ENCODE results near the gene PTGER4.
"Not testable (repeated sequence)": the region's sequence is repeated elsewhere in the genome, so short reads cannot be mapped to it uniquely, and the experiment has no call there.

Gene PTGER4

GRCh38 chr5:40716000-40716399 is 36.3 kb downstream of the PTGER4 start:
- Histone ChIP-seq H3K9ac (no peak overlapping the region), H3K4me2 (no peak overlapping the region), H4K20me1 (ENCODE audit: insufficient read depth) (no peaks in the 10 kb centered on the region), H3K4me1 (ENCODE audit: low read depth, poor library complexity, severe bottlenecking) (peaks cover 19% of the 10 kb centered on the region), H3K4me3 (IDR thresholded peaks at IDR 0.05; ENCODE audit: insufficient read depth, low read depth, low read length) (no peak overlapping the region), H3K27me3 (ENCODE audit: insufficient read depth, low read depth) (no peaks in the 10 kb centered on the region), H3K79me2 (ENCODE audit: insufficient read depth, low read depth) (no peaks in the 10 kb centered on the region), H3K36me3 (ENCODE audit: insufficient read depth) (no peaks in the 10 kb centered on the region), H3K27ac (no peak overlapping the region), H2AFZ (ENCODE audit: low read depth) (no peak overlapping the region)
- no peak for TF ChIP-seq CTCF (conservative IDR thresholded peaks at IDR 0.05; ENCODE audit: low read depth, low read length)

GRCh38 chr5:40716590-40716989 is 36.9 kb downstream of the PTGER4 start:
- no peak overlapping the region for H2AFZ ChIP-seq (ENCODE audit: low read depth)
- H3K27me3 ChIP-seq (ENCODE audit: insufficient read depth, low read depth): no peaks in the 10 kb centered on the region
- no peaks in the 10 kb centered on the region for H3K79me2 ChIP-seq (ENCODE audit: insufficient read depth, low read depth)
- no peak for TF ChIP-seq CTCF (conservative IDR thresholded peaks at IDR 0.05; ENCODE audit: low read depth, low read length)
- H3K4me1 ChIP-seq (ENCODE audit: low read depth, poor library complexity, severe bottlenecking): peaks cover 19% of the 10 kb centered on the region
- no peak overlapping the region for H3K4me3 ChIP-seq (IDR thresholded peaks at IDR 0.05; ENCODE audit: insufficient read depth, low read depth, low read length)
- no peaks in the 10 kb centered on the region for H4K20me1 ChIP-seq (ENCODE audit: insufficient read depth)
- no peak overlapping the region for H3K9ac ChIP-seq
- H3K4me2 ChIP-seq: no peak overlapping the region
- no peak overlapping the region for H3K27ac ChIP-seq
- no peaks in the 10 kb centered on the region for H3K36me3 ChIP-seq (ENCODE audit: insufficient read depth)

DNA sequence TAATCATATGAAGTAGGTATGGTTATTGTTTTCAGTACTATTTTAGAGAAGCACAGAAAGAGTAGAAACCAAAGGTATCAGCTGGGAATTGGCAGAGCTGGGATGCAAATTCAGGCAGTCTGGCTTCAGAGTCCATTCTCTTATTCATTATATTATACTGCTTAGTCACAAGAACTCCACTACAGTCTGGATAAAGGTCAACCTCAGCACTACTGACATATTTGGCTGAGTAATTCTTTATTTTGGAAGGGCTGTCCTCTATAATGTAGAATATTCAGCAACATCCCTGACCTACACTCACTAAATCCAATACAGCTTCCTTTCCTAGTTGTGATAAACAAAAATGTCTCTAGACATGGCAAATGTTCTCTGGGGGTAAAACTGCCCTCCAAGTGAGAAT is 37.6 kb downstream of the PTGER4 start:
- no peak for TF ChIP-seq CTCF (conservative IDR thresholded peaks at IDR 0.05; ENCODE audit: low read depth, low read length)
- Histone ChIP-seq H3K36me3 (ENCODE audit: insufficient read depth) (no peaks in the 10 kb centered on the region), H3K79me2 (ENCODE audit: insufficient read depth, low read depth) (no peaks in the 10 kb centered on the region), H2AFZ (ENCODE audit: low read depth) (no peak overlapping the region), H4K20me1 (ENCODE audit: insufficient read depth) (no peaks in the 10 kb centered on the region), H3K4me2 (no peak overlapping the region), H3K27me3 (ENCODE audit: insufficient read depth, low read depth) (no peaks in the 10 kb centered on the region), H3K27ac (no peak overlapping the region), H3K4me3 (IDR thresholded peaks at IDR 0.05; ENCODE audit: insufficient read depth, low read depth, low read length) (no peak overlapping the region), H3K4me1 (ENCODE audit: low read depth, poor library complexity, severe bottlenecking) (peaks cover 19% of the 10 kb centered on the region), H3K9ac (no peak overlapping the region)

GRCh38 chr5:40720069-40720468 is 40.4 kb downstream of the PTGER4 start:
- H3K4me1 ChIP-seq (ENCODE audit: low read depth, poor library complexity, severe bottlenecking): peaks cover 19% of the 10 kb centered on the region
- H3K4me2 ChIP-seq: no peak overlapping the region
- no peak overlapping the region for H3K4me3 ChIP-seq (IDR thresholded peaks at IDR 0.05; ENCODE audit: insufficient read depth, low read depth, low read length)
- H3K9ac ChIP-seq: no peak overlapping the region
- TF ChIP-seq CTCF (conservative IDR thresholded peaks at IDR 0.05; ENCODE audit: low read depth, low read length): no peak
- no peaks in the 10 kb centered on the region for H3K27me3 ChIP-seq (ENCODE audit: insufficient read depth, low read depth)
- H3K36me3 ChIP-seq (ENCODE audit: insufficient read depth): no peaks in the 10 kb centered on the region
- H3K79me2 ChIP-seq (ENCODE audit: insufficient read depth, low read depth): no peaks in the 10 kb centered on the region
- no peak overlapping the region for H3K27ac ChIP-seq
- no peaks in the 10 kb centered on the region for H4K20me1 ChIP-seq (ENCODE audit: insufficient read depth)
- no peak overlapping the region for H2AFZ ChIP-seq (ENCODE audit: low read depth)

GRCh38 chr5:40722497-40722911 is 42.8 kb downstream of the PTGER4 start:
- H3K4me1 ChIP-seq (ENCODE audit: low read depth, poor library complexity, severe bottlenecking); H3K4me2 ChIP-seq; H3K4me3 ChIP-seq (IDR thresholded peaks at IDR 0.05; ENCODE audit: insufficient read depth, low read depth, low read length); H3K27ac ChIP-seq; H4K20me1 ChIP-seq (ENCODE audit: insufficient read depth); H2AFZ ChIP-seq (ENCODE audit: low read depth); H3K36me3 ChIP-seq (ENCODE audit: insufficient read depth); H3K79me2 ChIP-seq (ENCODE audit: insufficient read depth, low read depth); H3K27me3 ChIP-seq (ENCODE audit: insufficient read depth, low read depth); H3K9ac ChIP-seq: not testable (repeated sequence)
